NCI-H2196 (cell line): ENCODE results near the gene KLC1.
A peak's percentile ranks its signal among the peaks of the same experiment; 100 is the strongest.
"Not testable (repeated sequence)": the region's sequence is repeated elsewhere in the genome, so short reads cannot be mapped to it uniquely, and the experiment has no call there.

Experiments
- DNase-seq: peaks from one replicate; lab custom pipeline; 2025; ENCODE audit not compliant: unreplicated experiment; lab: John Stamatoyannopoulos, UW

Gene KLC1

GRCh38 chr14:103625356-103626095, 3.5 kb upstream of the KLC1 start:
- no peak for DNase-seq

- peak; percentile 60 for DNase-seq
These were observed 2.7 kb upstream of the KLC1 start for GRCh38 chr14:103626146-103626850.

- DNase-seq: no peak
These were observed 1.7 kb upstream of the KLC1 start for GRCh38 chr14:103627073-103628025.

- peak; percentile 1 for DNase-seq
These were observed 759 bp upstream of the KLC1 start for GRCh38 chr14:103628221-103628683.

- no peak for DNase-seq
These were observed 601 bp downstream of the KLC1 start for GRCh38 chr14:103629503-103630121.

GRCh38 chr14:103630364-103631108, 1.5 kb downstream of the KLC1 start:
- DNase-seq: no peak

- no peak for DNase-seq
These were observed 4.4 kb downstream of the KLC1 start for GRCh38 chr14:103633391-103633790.

GRCh38 chr14:103634156-103634555, 5.1 kb downstream of the KLC1 start:
- DNase-seq: no peak

GRCh38 chr14:103638594-103638993, 9.6 kb downstream of the KLC1 start:
- no peak for DNase-seq

- DNase-seq: no peak
These were observed 12.2 kb downstream of the KLC1 start for GRCh38 chr14:103641161-103641560.

GRCh38 chr14:103646189-103646588, 17.2 kb downstream of the KLC1 start:
- DNase-seq: no peak

GRCh38 chr14:103649001-103649400, 20.0 kb downstream of the KLC1 start:
- no peak for DNase-seq

GRCh38 chr14:103650213-103650612, 21.2 kb downstream of the KLC1 start:
- DNase-seq: no peak

GRCh38 chr14:103651585-103651984, 22.6 kb downstream of the KLC1 start:
- DNase-seq: no peak

- DNase-seq: no peak
These were observed 23.8 kb downstream of the KLC1 start for GRCh38 chr14:103652806-103653205.

GRCh38 chr14:103653336-103653735, 24.3 kb downstream of the KLC1 start:
- DNase-seq: not testable (repeated sequence)

- DNase-seq: no peak
These were observed 24.8 kb downstream of the KLC1 start for GRCh38 chr14:103653805-103654204.

- no peak for DNase-seq
These were observed 25.6 kb downstream of the KLC1 start for GRCh38 chr14:103654619-103655018.

- no peak for DNase-seq
These were observed 27.2 kb downstream of the KLC1 start for GRCh38 chr14:103656031-103656755.

- DNase-seq: no peak
These were observed 27.7 kb downstream of the KLC1 start for GRCh38 chr14:103656756-103657133.
